B cell (primary cell): ENCODE results near the gene COX20. TPM values are rescaled to one million over a fixed set of nuclear protein-coding genes. Genes with fewer than 3 reads are reported as not detected.

ENCODE experiments used
- ATAC-seq: fragments of 200-7000 bp; cut with Tn5 transposase; one replicate; pipeline ENCODE4 v1.10.0; 2021; ENCODE audit warnings: low read depth, mild to moderate bottlenecking, moderate number of reproducible peaks, moderate library complexity
- CTCF ChIA-PET: fragments of 350-600 bp; sonication (Branson Sonifier 250); formaldehyde crosslinking; loops from one replicate; lab custom pipeline; 2021; ENCODE audit warnings: antibody characterized with exemption, inconsistent platforms; lab: Charles Lee
- POLR2A ChIA-PET: fragments of 350-600 bp; sonication (Branson Sonifier 250); formaldehyde crosslinking; loops from one replicate; lab custom pipeline; 2021; ENCODE audit warnings: antibody characterized with exemption; lab: Charles Lee
- DNase-seq: peaks from one replicate; pipeline ENCODE4 v3.0.0; 2013
- H2AFZ ChIP-seq: 2 replicates; pipeline ENCODE4 v1.6.1; 2012; ENCODE audit warnings: mild to moderate bottlenecking, low read depth, low read length; ENCODE audit not compliant: insufficient read depth, poor library complexity, severe bottlenecking
- H3K27ac ChIP-seq, 2 donors: 1 replicate in 1 of 2; 2 replicates in 1 of 2; pipeline ENCODE4 v1.5.1; 2012 to 2013; ENCODE audit warnings: low read length in 2 of 2, mild to moderate bottlenecking in 2 of 2, moderate library complexity in 1 of 2
- H3K27me3 ChIP-seq, 4 experiments: fragments of 200-600 bp in 1 of 4; sonication (generic) in 1 of 4; replicated peaks in 1 of 4; 1 replicate in 2 of 4; 2 replicates in 2 of 4; pipeline versions ENCODE4 v1.6.1 to v1.7.0; 2013 to 2016; ENCODE audit warnings: low read length in 3 of 4, mild to moderate bottlenecking in 2 of 4, mixed read lengths in 1 of 4, moderate library complexity in 1 of 4; ENCODE audit not compliant: insufficient read depth in 4 of 4, control insufficient read depth in 3 of 4; ENCODE audit errors: control extremely low read depth in 1 of 4
- H3K36me3 ChIP-seq, 2 experiments: replicated peaks in 1 of 2; 1 replicate in 1 of 2; 2 replicates in 1 of 2; pipeline versions ENCODE4 v1.6.1 to v1.7.1; 2013; ENCODE audit warnings: low read length in 1 of 2; ENCODE audit not compliant: insufficient read depth in 2 of 2, control insufficient read depth in 1 of 2; ENCODE audit errors: control extremely low read depth in 1 of 2, extremely low read depth in 1 of 2
- H3K4me1 ChIP-seq, 2 donors: fragments of 200-600 bp in 1 of 2; sonication (generic) in 1 of 2; 1 replicate in 1 of 2; 2 replicates in 1 of 2; pipeline versions ENCODE4 v1.5.1 to v1.6.1; 2013 to 2017; ENCODE audit warnings: low read length in 2 of 2; ENCODE audit not compliant: control insufficient read depth in 2 of 2, insufficient read depth in 2 of 2
- H3K4me2 ChIP-seq: replicated peaks from 2 replicates; pipeline ENCODE3; 2012; ENCODE audit warnings: mild to moderate bottlenecking, low read depth, low read length; ENCODE audit not compliant: poor library complexity, severe bottlenecking
- H3K4me3 ChIP-seq, 5 experiments: fragments of 200-600 bp in 1 of 5; sonication (generic) in 1 of 5; 1 replicate in 3 of 5; 2 replicates in 2 of 5; pipeline versions ENCODE4 v1.5.1 to v1.7.0; 2011 to 2016; ENCODE audit warnings: low read length in 4 of 5, mild to moderate bottlenecking in 4 of 5, low read depth in 2 of 5, control low read depth in 1 of 5, moderate library complexity in 1 of 5; ENCODE audit not compliant: insufficient read depth in 1 of 5; ENCODE audit errors: control extremely low read depth in 1 of 5, extremely low read depth in 1 of 5
- H3K79me2 ChIP-seq: fragments of 200-600 bp; sonication (generic); one replicate; pipeline ENCODE4 v1.6.0; 2016; ENCODE audit warnings: low read length; ENCODE audit not compliant: control insufficient read depth, insufficient read depth
- H3K9ac ChIP-seq: fragments of 200-600 bp; sonication (generic); 2 replicates; pipeline ENCODE4 v1.6.1; 2017; ENCODE audit warnings: mild to moderate bottlenecking, low read length, moderate library complexity
- H3K9me3 ChIP-seq, 3 donors: one replicate each; pipeline versions ENCODE4 v1.6.1 to v1.7.1; 2013; ENCODE audit warnings: low read length in 2 of 3; ENCODE audit not compliant: control insufficient read depth in 2 of 3, insufficient read depth in 1 of 3; ENCODE audit errors: control extremely low read depth in 1 of 3
- H4K20me1 ChIP-seq: 2 replicates; pipeline ENCODE4 v1.6.0; 2012; ENCODE audit warnings: mild to moderate bottlenecking, low read length; ENCODE audit not compliant: insufficient read depth, control insufficient read depth, poor library complexity, severe bottlenecking
- H3K27ac Mint-ChIP-seq: one replicate; pipeline ENCODE4 v1.8.0; 2021; ENCODE audit warnings: mixed read lengths
- H3K27me3 Mint-ChIP-seq: one replicate; pipeline ENCODE4 v1.8.0; 2021; ENCODE audit warnings: mixed read lengths
- H3K4me1 Mint-ChIP-seq: one replicate; pipeline ENCODE4 v1.8.0; 2021; ENCODE audit warnings: mixed read lengths
- H3K4me3 Mint-ChIP-seq: one replicate; pipeline ENCODE4 v1.8.0; 2021; ENCODE audit warnings: mixed read lengths
- H3K9me3 Mint-ChIP-seq: one replicate; pipeline ENCODE4 v1.8.0; 2022; ENCODE audit warnings: mixed read lengths; ENCODE audit not compliant: insufficient read depth
- EZH2 ChIP-seq: IDR thresholded peaks from 2 replicates; pipeline ENCODE4 v1.6.1; 2012; ENCODE audit warnings: borderline replicate concordance, low read depth, mild to moderate bottlenecking, moderate library complexity, low read length; ENCODE audit not compliant: insufficient read depth, poor library complexity, severe bottlenecking
- WGBS: methylation state at CpG from one replicate; pipeline ENCODE4 v1.1.5; 2013; ENCODE audit warnings: missing lambda C conversion rate; ENCODE audit not compliant: insufficient coverage; 5-methylcytosine and 5-hydroxymethylcytosine counted together
- intact Hi-C: fragments of 100-400 bp; cut with micrococcal nuclease; formaldehyde crosslinking; loops from one replicate; pipeline ENCODE4 v1.10.0; 2022
- polyA plus RNA-seq: library from polyadenylated mRNA; depleted of rRNA; stranded (reverse); fragments of >200 nt; gene quantifications from 2 replicates; pipeline ENCODE4 v1.2.3, GENCODE V29; 2012
- total RNA-seq, 2 donors: library from RNA; stranded (reverse); fragments of 120-200 nt in 1 of 2; gene quantifications; 1 replicate in 1 of 2; 2 replicates in 1 of 2; pipeline versions ENCODE4 v1.2.3 to v1.2.4, GENCODE V29; 2013 to 2022
- TF ChIP-seq, protein P1 (sequence below): fragments of 200-600 bp; IDR thresholded peaks from one replicate; pipeline ENCODE4 v1.8.0; 2022; ENCODE audit warnings: antibody characterized with exemption, mild to moderate bottlenecking

COX20 gene
- total and polyA plus RNA-seq, 2 donors (not counting 1 experiment from before 2014, with no cell fraction given): 24.7 to 35.7 TPM

DNA sequence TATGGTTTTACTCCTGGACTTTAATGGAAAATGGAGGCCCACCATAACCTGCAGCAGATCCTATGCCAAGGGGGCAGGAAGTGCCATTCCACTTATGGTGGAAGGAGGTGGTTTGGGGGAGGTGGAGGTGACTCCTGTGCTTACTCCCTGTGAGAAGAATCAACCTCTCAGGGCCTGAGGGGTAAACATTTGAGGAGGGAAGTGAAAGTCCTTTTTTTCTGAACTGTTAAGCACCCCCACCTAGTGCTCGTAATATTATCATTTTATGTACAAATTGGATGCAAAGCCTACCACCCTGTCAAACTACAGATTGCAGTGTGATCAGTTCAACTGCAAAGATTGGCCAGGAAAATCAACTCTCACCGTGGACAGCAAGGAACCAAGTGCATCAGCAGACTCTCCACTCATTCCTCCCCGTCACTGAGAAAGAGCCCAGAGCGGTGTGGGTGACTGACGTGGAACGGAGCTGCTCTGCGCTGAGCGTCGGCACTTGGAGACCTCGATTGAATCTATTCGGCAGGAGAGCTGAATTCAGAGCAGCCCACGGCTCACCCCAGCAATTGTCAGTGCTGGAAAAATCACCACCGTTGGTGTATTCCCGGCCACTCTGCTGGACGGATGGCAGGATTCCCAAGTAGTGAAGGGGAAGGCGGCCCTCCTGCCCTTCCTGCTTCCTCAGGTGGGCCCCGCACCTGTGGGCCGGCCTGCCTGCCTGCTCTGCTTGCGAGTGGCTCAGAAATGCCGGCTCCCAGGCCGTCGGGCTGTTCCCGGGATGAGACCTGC, 46.8 kb upstream of the COX20 start:
- H3K9ac ChIP-seq: no peak overlapping the region
- ATAC-seq (peak; percentile 36), DNase-seq (peak; percentile 37)
- no peaks in the 10 kb centered on the region for H3K79me2 ChIP-seq
- WGBS: 86% methylated on average over 18 of the region's 23 CpGs
- H3K27me3 ChIP-seq: no peaks in the 10 kb centered on the region
- no peaks in the 10 kb centered on the region for H3K27me3 Mint-ChIP-seq
- CTCF ChIA-PET: interaction anchor here (0.5 to 2.9 kb wide), 4 partner anchors 12 to 186 kb away, joined by 3 to 25 read pairs (median 4); no protein-coding TSS in a partner anchor
- H2AFZ ChIP-seq: peak overlapping the region; percentile 2
- peaks cover 5 to 10% of the 10 kb centered on the region in 2 donors for H3K4me1 ChIP-seq
- no peaks in the 10 kb centered on the region for H4K20me1 ChIP-seq
- no peaks in the 10 kb centered on the region for H3K9me3 ChIP-seq
- H3K4me3 Mint-ChIP-seq: no peak overlapping the region
- intact Hi-C loops: no loop called here
- H3K27ac Mint-ChIP-seq: no peak overlapping the region
- no peaks in the 10 kb centered on the region for H3K36me3 ChIP-seq
- peaks cover 10% of the 10 kb centered on the region for H3K4me1 Mint-ChIP-seq
- TF ChIP-seq, protein P1, sequence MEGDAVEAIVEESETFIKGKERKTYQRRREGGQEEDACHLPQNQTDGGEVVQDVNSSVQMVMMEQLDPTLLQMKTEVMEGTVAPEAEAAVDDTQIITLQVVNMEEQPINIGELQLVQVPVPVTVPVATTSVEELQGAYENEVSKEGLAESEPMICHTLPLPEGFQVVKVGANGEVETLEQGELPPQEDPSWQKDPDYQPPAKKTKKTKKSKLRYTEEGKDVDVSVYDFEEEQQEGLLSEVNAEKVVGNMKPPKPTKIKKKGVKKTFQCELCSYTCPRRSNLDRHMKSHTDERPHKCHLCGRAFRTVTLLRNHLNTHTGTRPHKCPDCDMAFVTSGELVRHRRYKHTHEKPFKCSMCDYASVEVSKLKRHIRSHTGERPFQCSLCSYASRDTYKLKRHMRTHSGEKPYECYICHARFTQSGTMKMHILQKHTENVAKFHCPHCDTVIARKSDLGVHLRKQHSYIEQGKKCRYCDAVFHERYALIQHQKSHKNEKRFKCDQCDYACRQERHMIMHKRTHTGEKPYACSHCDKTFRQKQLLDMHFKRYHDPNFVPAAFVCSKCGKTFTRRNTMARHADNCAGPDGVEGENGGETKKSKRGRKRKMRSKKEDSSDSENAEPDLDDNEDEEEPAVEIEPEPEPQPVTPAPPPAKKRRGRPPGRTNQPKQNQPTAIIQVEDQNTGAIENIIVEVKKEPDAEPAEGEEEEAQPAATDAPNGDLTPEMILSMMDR: no peak
- no peak for TF ChIP-seq EZH2
- H3K4me2 ChIP-seq: no peak overlapping the region
- no peak overlapping the region for H3K27ac ChIP-seq
- no peaks in the 10 kb centered on the region for H3K9me3 Mint-ChIP-seq
- POLR2A ChIA-PET: no interaction called here
- no peak overlapping the region for H3K4me3 ChIP-seq

DNA sequence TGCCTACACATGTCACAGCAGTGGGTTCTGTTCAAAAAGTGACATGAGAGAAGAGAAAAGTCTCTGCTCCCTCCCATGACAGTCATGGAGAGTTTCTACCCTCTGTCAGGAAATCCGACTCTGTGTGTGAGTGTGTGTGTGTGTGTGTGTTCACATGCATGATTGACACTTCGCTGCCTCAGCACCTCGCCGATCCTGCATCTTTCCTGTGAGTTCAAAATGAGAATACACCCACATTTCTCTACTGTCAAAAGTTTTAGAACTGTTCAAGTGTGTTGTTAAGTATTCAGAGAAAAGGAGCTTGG, 46.2 kb upstream of the COX20 start:
- Mint-ChIP-seq H3K4me3 (no peak overlapping the region), H3K4me1 (peaks cover 10% of the 10 kb centered on the region), H3K27ac (no peak overlapping the region), H3K9me3 (no peaks in the 10 kb centered on the region), H3K27me3 (no peaks in the 10 kb centered on the region)
- ATAC-seq: no peak
- intact Hi-C loops: no loop called here
- Histone ChIP-seq H3K9ac (no peak overlapping the region), H4K20me1 (no peaks in the 10 kb centered on the region), H3K36me3 (no peaks in the 10 kb centered on the region), H2AFZ (peak overlapping the region; percentile 2), H3K9me3 (no peaks in the 10 kb centered on the region), H3K27me3 (no peaks in the 10 kb centered on the region), H3K4me2 (no peak overlapping the region), H3K79me2 (no peaks in the 10 kb centered on the region), H3K4me1 (peaks cover 5 to 10% of the 10 kb centered on the region in 2 donors), H3K27ac (no peak overlapping the region), H3K4me3 (no peak overlapping the region)
- ChIA-PET CTCF (interaction anchor here (0.5 to 2.9 kb wide), 3 partner anchors 12 to 187 kb away, joined by 3 to 25 read pairs (median 6); no protein-coding TSS in a partner anchor), POLR2A (no interaction called here)
- TF ChIP-seq EZH2: no peak
- TF ChIP-seq, protein P1: no peak
- DNase-seq: no peak
- no CpG with 5 or more reads among the region's 4 CpGs for WGBS
